Stimulated activated naive CD8-positive, alpha-beta T cell treated with anti-CD3 and anti-CD28 coated beads, Interleukin-15, amount 100 ng/mL, for 72 hours (primary cell): ENCODE data around the gene RNF213.
"Not testable (repeated sequence)": the region's sequence is repeated elsewhere in the genome, so short reads cannot be mapped to it uniquely, and the experiment has no call there.

Experiments used
- ATAC-seq: fragments of 150-1000 bp; cut with Tn5 transposase; 2 replicates; pipeline ENCODE4 v1.10.0; 2021; ENCODE audit warnings: mild to moderate bottlenecking, moderate library complexity
- DNase-seq, 2 donors: peaks; one replicate each; pipeline ENCODE4 v3.0.0; 2021 to 2022
- H3K27ac Mint-ChIP-seq, 2 donors: one replicate each; pipeline ENCODE4 v1.8.0; 2022; ENCODE audit warnings: mild to moderate bottlenecking in 2 of 2, mixed read lengths in 2 of 2, moderate library complexity in 2 of 2
- H3K27me3 Mint-ChIP-seq: one replicate; pipeline ENCODE4 v1.8.0; 2022; ENCODE audit warnings: mixed read lengths
- H3K4me1 Mint-ChIP-seq: one replicate; pipeline ENCODE4 v1.8.0; 2022; ENCODE audit warnings: mild to moderate bottlenecking, mixed read lengths
- H3K4me3 Mint-ChIP-seq, 2 donors: one replicate each; pipeline ENCODE4 v1.8.0; 2022; ENCODE audit warnings: mild to moderate bottlenecking in 2 of 2, mixed read lengths in 2 of 2, moderate library complexity in 1 of 2
- H3K9me3 Mint-ChIP-seq, 2 donors: one replicate each; pipeline ENCODE4 v1.8.0; 2022; ENCODE audit warnings: mixed read lengths in 2 of 2

The RNF213 gene

DNA sequence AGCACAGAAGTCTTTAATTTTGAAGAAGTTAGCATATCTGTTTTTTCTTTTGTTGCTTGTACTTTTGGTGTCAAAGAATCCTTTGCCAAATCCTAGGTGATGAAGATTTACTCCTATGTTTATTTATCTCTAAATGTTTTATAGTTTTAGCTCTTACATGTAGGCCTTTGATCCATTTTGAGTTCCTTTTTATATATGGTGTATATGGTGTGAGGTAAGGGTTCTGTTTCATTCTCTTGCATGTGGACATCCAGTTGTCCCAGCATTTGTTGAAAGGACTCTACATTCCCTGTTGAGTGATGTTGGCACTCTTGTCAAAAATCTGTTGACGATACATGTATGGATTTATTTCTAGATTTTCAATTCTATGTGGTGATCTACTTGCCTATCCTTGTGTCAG lies 62.2 kb downstream of the RNF213 start:
- no peaks in the 10 kb centered on the region for H3K9me3 Mint-ChIP-seq
- no peak overlapping the region for H3K4me3 Mint-ChIP-seq
- H3K4me1 Mint-ChIP-seq, result peaks cover under 1% of the 10 kb centered on the region
- H3K27me3 Mint-ChIP-seq, result no peaks in the 10 kb centered on the region
- DNase-seq (no peak), ATAC-seq (no peak)
- peak overlapping the region in 1 of 2 donors; percentile 86 for H3K27ac Mint-ChIP-seq

DNA sequence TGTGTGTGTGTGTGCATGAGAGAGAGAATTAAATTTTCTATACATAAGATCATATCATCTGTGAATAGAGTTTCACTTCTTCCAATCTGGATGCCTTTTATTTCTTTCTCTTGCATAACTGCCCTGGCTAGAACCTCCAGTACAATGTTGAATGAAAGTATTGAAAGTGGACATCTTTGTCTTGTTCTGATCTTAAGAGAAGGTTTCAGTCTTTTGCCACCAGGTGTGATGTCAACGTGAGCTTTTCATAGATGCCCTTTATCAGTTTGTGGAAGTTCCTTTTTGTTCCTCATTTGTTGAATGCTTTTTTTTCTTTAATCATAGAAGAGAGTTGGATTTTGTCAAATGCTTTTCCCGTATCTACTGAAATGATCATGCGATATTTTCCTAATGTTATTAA lies 63.3 kb downstream of the RNF213 start:
- no peak overlapping the region for H3K27ac Mint-ChIP-seq
- no peaks in the 10 kb centered on the region for H3K27me3 Mint-ChIP-seq

DNA sequence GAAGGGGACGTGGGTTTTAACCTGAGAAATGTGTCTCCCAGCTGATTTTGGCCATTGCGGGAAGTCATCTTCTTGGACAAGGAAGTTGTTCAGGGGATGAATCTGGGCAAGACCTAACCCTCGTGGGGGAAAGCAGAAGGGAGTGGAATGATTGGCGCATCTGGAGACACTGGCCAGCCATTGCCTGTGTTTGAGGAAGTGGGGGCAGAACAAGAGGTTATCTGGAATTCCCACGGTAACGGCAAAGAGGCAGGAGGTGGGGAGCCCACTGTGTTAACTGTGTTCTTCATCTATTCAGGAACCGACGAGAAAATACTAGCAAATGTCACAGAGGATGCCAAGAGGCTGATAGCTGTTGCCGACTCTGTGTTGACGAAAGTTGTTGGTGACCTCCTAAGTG lies 66.9 kb downstream of the RNF213 start:
- ATAC-seq (no peak), DNase-seq (no peak)
- peak overlapping the region in 1 of 2 donors; percentile 71 for H3K27ac Mint-ChIP-seq
- H3K4me1 Mint-ChIP-seq, result peaks cover 14% of the 10 kb centered on the region
- H3K9me3 Mint-ChIP-seq, result no peaks in the 10 kb centered on the region
- H3K4me3 Mint-ChIP-seq, result no peak overlapping the region
- H3K27me3 Mint-ChIP-seq, result no peaks in the 10 kb centered on the region

More for the DNA sequence above, 63.3 kb downstream of the RNF213 start:
- ATAC-seq (no peak), DNase-seq (no peak)
- Mint-ChIP-seq H3K4me1 (peaks cover 11% of the 10 kb centered on the region), H3K4me3 (no peak overlapping the region), H3K9me3 (no peaks in the 10 kb centered on the region)

DNA sequence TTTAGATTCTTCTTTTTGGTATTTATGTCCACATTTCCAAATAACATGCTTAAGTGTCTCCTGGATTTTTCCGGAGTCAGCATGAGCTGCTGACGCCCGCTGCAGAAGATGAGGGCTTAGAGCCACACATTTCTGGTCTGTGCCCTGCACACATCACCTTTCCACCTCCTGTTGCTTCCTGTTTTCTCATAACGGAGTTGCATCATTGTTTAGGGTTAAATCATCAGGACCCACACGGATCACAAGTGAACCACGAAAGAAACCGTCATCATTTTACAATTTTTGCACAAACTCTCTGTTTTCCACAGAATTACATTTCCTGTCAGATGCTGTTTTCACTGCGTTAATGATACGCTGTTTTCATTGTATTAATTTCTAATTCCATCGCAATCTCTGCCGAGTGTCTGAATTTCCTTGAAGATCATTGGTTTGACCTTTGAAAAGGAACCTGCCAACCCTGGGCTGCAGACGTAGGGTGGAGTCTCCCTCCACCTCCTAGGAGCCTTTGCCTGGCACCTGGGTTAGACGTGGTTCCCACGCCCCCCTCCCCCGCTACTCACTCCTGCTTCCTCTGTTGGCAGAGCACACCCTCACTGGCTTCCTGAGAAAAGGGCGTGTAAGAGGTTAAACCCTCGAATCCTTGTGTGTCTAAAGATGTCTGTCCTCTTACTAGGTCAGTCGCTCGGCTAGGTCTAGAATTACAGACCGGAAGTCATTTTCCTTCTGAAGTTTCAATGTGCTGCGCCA lies 68.2 kb downstream of the RNF213 start:
- DNase-seq (no peak), ATAC-seq (no peak)
- H3K27me3 Mint-ChIP-seq, result no peaks in the 10 kb centered on the region
- H3K4me3 Mint-ChIP-seq, result no peak overlapping the region
- H3K27ac Mint-ChIP-seq, result peak overlapping the region; percentile 50 to 89
- no peaks in the 10 kb centered on the region for H3K9me3 Mint-ChIP-seq
- H3K4me1 Mint-ChIP-seq, result peaks cover 14% of the 10 kb centered on the region

DNA sequence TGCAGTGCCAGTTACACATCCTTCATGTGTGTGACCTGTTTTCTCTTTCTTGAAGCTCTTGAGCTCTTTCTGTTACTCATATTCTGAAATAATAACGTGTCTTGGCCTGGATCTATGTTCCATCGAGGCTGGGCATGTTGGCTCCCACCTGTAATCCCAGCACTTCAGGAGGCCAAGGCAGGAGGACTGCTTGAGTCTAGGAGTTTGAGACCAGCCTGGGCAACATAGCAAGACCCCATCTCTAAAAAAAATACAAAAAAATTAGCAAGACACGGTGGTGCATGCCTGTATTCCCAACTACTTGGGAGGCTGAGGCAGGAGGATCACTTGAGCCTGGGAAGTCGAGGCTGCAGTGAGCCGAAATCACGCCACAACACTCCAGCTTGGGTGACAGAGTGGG lies 68.8 kb downstream of the RNF213 start:
- Mint-ChIP-seq H3K4me1 (peaks cover 14% of the 10 kb centered on the region), H3K27ac (peak overlapping the region in 1 of 2 donors; percentile 78)
- not testable (repeated sequence) for H3K4me3 Mint-ChIP-seq, H3K27me3 Mint-ChIP-seq, DNase-seq, ATAC-seq, H3K9me3 Mint-ChIP-seq

DNA sequence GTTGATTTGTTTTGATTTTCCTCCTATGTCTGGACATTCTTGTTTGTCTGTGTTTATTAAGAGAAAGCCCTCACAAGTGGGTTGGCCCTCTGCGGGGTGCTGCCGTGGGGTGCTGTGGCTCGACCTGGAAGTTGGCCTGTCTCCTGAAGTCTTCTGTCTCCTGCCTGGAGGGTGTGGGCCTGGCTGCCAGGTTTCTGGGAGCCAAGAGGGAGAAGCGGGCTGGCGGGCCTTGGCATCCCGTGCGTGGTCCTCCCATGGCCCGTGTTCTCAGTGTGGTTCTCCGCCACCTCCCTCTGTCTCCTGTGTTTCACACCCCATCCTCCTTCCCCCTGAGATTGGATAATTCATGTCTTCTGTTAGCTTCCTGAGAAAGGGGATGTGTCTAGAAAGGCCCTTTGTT lies 69.6 kb downstream of the RNF213 start:
- no peak for ATAC-seq
- H3K9me3 Mint-ChIP-seq, result no peaks in the 10 kb centered on the region
- no peak overlapping the region for H3K4me3 Mint-ChIP-seq
- H3K4me1 Mint-ChIP-seq, result peaks cover 14% of the 10 kb centered on the region
- H3K27ac Mint-ChIP-seq, result peak overlapping the region; percentile 60 to 62
- DNase-seq, result no peak
- H3K27me3 Mint-ChIP-seq, result no peaks in the 10 kb centered on the region

DNA sequence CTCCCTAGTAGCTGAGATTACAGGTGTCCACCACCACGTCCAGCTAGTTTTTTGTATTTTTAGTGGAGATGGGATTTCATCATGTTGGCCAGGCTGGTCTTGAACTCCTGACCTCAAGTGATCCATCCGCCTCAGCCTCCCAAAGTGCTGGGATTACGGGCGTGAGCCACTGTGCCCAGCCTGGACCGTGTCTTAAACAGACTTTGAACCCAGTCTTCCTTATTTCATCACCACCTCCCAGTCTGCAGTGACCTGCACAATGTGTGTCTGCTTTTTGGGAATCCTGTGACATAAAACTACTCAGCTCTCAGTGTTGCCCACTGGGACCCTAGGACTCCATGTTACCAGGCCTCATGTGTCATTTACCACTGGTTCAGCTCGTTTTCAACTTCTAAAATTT lies 70.3 kb downstream of the RNF213 start:
- H3K9me3 Mint-ChIP-seq, H3K4me3 Mint-ChIP-seq, DNase-seq, ATAC-seq, H3K27me3 Mint-ChIP-seq: not testable (repeated sequence)
- peak overlapping the region in 1 of 2 donors; percentile 52 for H3K27ac Mint-ChIP-seq
- H3K4me1 Mint-ChIP-seq, result peaks cover 14% of the 10 kb centered on the region

DNA sequence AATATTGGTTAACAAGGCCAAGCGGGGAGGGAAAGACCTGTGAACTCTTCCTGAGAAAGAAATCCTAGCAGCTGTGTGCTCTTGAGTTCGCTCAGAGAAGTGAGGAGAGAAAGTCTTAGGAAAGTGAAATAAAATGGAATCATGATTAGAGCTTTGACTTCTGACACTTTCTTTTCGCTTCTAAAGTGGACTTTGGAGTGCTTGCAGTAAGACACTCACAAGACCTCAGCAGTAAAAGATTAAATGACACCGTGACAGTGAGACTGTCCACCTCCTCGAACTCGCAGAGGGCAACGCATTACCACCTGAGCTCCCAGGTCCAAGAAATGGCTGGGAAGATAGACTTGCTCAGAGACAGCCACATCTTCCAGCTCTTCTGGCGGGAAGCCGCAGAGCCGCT lies 71.2 kb downstream of the RNF213 start:
- no peaks in the 10 kb centered on the region for H3K9me3 Mint-ChIP-seq
- H3K4me3 Mint-ChIP-seq, result no peak overlapping the region
- DNase-seq, result no peak
- peaks cover 14% of the 10 kb centered on the region for H3K4me1 Mint-ChIP-seq
- no peaks in the 10 kb centered on the region for H3K27me3 Mint-ChIP-seq
- H3K27ac Mint-ChIP-seq, result no peak overlapping the region
- ATAC-seq, result no peak

DNA sequence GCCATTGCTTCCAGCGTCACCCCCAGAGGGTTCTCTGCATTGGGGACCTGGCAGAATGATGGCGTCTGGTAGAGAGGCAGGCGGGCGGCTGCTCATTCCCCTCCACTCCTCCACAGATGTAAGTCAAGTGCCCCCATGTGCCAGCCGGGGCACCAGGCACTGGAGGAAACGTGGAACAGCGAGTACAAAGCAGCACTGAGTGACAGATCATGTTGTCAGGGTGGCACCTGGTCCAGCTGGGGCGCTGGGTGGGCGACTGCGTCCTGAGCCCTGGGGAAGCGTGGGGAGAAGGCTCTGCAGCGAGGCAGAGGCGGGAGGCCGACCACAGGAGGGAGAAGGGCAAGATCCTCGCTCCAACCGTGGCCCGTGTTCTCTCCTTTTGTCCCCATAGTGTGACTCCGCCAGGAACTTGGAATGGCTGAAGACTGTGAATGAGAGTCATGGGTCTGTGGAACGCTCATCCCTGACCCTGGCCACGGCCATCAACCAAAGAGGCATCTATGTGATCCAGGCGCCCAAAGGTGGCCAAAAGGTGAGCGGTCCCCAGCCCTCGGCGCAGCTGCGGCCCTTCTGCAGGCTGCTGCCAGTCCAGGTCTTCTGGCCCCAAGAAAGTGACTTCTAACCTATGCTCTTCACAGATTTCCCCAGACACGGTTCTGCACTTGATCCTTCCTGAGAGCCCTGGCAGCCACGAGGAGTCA lies 76.7 kb downstream of the RNF213 start:
- DNase-seq, result no peak
- H3K27ac Mint-ChIP-seq, result peak overlapping the region; percentile 26 to 82
- H3K4me3 Mint-ChIP-seq, result no peak overlapping the region
- no peaks in the 10 kb centered on the region for H3K27me3 Mint-ChIP-seq
- H3K4me1 Mint-ChIP-seq, result no peaks in the 10 kb centered on the region
- no peaks in the 10 kb centered on the region for H3K9me3 Mint-ChIP-seq
- ATAC-seq, result no peak

DNA sequence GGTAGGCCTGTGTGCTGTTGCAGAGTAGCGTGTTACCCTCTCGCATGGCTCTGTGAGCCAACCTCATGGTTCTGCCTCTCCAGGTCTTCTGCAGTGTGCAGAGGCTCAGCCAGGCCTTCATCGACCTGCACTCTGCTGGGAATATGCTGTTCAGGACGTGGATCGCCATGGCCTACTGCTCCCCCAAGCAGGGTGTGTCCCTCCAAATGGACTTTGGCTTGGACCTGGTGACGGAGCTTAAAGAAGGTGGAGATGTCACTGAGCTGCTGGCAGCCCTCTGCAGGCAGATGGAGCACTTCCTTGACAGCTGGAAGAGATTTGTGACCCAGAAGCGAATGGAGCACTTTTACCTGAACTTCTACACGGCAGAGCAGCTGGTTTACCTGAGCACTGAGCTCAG lies 78.5 kb downstream of the RNF213 start:
- H3K27me3 Mint-ChIP-seq, result no peaks in the 10 kb centered on the region
- ATAC-seq (no peak), DNase-seq (no peak)
- no peaks in the 10 kb centered on the region for H3K9me3 Mint-ChIP-seq
- H3K4me1 Mint-ChIP-seq, result no peaks in the 10 kb centered on the region
- peak overlapping the region in 1 of 2 donors; percentile 72 for H3K27ac Mint-ChIP-seq
- no peak overlapping the region for H3K4me3 Mint-ChIP-seq

DNA sequence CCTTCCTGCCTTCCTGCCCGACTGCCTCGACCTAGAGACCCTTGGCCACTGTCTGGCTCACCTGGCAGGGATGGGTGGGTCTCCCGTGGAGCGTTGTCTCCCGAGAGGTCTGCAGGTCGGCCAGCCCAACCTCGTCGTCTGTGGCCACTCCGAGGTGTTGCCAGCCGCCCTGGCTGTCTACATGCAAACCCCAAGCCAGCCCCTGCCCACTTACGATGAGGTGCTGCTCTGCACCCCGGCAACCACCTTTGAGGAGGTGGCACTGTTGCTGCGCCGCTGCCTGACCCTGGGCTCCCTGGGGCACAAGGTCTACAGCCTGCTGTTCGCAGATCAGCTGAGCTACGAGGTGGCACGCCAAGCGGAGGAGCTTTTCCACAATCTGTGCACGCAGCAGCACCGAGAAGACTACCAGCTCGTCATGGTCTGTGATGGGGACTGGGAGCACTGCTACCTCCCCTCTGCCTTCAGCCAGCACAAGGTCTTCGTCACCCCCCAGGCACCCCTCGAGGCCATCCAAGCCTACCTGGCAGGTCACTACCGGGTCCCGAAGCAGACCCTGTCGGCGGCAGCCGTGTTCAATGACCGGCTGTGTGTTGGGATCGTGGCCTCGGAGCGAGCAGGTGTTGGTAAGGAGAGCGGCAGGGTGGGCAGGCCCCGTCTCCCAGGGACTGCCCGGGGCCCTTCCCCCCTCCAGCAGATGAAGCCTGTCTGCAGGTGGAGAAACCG lies 79.2 kb downstream of the RNF213 start:
- no peaks in the 10 kb centered on the region for H3K9me3 Mint-ChIP-seq
- peak overlapping the region in 1 of 2 donors; percentile 72 for H3K27ac Mint-ChIP-seq
- no peaks in the 10 kb centered on the region for H3K4me1 Mint-ChIP-seq
- H3K4me3 Mint-ChIP-seq, result no peak overlapping the region
- H3K27me3 Mint-ChIP-seq, result no peaks in the 10 kb centered on the region
- ATAC-seq, result no peak
- no peak for DNase-seq

DNA sequence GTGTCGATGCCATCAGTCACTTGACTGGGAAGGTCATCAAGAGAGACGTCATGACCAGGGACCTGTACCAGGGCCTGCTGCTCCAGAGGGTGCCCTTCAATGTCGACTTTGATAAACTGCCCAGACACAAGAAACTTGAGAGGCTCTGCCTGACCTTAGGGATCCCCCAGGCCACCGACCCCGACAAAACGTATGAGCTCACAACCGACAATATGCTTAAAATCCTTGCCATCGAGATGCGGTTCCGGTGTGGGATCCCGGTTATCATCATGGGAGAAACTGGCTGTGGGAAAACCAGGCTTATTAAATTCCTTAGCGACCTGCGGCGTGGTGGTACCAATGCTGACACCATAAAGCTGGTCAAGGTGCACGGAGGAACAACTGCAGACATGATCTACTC lies 84.7 kb downstream of the RNF213 start:
- H3K27ac Mint-ChIP-seq, result no peak overlapping the region
- no peak for ATAC-seq
- no peaks in the 10 kb centered on the region for H3K9me3 Mint-ChIP-seq
- DNase-seq, result no peak
- H3K4me1 Mint-ChIP-seq, result peaks cover 26% of the 10 kb centered on the region
- H3K4me3 Mint-ChIP-seq, result no peak overlapping the region
- no peaks in the 10 kb centered on the region for H3K27me3 Mint-ChIP-seq

DNA sequence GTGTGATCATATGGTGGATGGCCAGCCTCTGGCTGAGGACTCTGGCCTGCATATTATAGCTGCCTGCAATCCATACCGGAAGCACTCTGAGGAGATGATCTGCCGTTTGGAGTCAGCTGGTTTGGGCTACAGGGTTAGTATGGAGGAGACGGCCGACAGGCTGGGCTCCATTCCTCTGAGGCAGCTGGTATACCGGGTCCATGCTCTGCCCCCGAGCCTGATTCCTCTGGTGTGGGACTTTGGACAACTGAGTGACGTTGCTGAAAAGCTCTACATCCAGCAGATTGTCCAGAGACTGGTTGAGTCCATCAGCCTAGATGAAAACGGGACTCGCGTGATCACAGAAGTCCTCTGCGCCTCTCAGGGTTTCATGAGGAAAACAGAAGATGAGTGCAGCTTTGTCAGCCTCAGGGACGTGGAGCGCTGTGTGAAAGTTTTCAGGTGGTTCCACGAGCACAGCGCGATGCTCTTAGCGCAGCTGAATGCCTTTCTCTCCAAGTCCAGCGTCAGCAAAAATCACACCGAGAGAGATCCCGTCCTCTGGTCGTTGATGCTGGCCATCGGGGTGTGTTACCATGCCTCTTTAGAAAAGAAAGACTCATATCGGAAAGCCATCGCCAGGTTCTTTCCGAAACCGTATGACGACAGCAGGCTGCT lies 85.3 kb downstream of the RNF213 start:
- no peak overlapping the region for H3K27ac Mint-ChIP-seq
- no peaks in the 10 kb centered on the region for H3K9me3 Mint-ChIP-seq
- H3K27me3 Mint-ChIP-seq, result no peaks in the 10 kb centered on the region
- no peak for DNase-seq
- peaks cover 26% of the 10 kb centered on the region for H3K4me1 Mint-ChIP-seq
- H3K4me3 Mint-ChIP-seq, result no peak overlapping the region
- ATAC-seq, result no peak

DNA sequence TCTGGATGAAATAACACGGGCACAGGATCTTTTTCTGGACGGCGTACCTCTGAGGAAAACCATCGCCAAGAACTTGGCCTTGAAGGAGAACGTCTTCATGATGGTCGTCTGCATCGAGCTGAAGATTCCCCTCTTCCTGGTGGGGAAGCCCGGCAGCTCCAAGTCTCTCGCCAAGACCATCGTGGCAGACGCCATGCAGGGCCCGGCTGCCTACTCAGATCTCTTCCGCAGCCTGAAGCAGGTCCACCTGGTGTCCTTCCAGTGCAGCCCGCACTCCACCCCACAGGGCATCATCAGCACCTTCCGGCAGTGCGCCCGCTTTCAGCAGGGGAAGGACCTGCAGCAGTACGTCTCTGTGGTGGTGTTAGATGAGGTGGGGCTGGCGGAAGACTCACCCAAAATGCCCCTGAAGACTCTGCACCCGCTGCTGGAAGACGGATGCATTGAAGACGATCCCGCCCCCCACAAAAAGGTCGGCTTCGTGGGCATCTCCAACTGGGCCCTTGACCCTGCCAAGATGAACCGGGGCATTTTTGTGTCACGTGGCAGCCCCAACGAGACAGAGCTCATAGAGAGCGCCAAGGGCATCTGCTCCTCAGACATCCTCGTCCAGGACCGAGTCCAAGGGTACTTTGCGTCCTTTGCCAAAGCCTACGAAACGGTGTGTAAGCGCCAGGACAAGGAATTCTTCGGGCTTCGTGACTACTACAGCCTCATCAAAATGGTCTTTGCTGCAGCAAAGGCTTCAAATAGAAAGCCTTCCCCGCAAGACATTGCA lies 86.0 kb downstream of the RNF213 start:
- no peaks in the 10 kb centered on the region for H3K27me3 Mint-ChIP-seq
- no peak overlapping the region for H3K4me3 Mint-ChIP-seq
- H3K27ac Mint-ChIP-seq, result peak overlapping the region in 1 of 2 donors; percentile 42
- no peaks in the 10 kb centered on the region for H3K9me3 Mint-ChIP-seq
- DNase-seq (no peak), ATAC-seq (no peak)
- peaks cover 26% of the 10 kb centered on the region for H3K4me1 Mint-ChIP-seq

DNA sequence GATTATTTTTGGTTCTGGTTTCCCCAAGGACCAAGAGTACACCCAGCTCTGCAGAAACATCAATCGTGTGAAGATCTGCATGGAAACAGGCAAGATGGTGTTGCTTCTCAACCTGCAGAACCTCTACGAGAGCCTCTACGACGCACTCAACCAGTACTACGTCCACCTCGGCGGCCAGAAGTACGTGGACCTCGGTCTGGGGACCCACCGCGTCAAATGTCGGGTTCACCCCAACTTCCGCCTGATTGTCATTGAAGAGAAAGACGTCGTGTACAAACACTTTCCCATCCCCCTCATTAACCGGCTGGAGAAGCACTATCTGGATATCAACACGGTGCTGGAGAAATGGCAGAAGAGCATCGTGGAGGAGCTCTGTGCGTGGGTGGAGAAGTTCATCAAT lies 86.9 kb downstream of the RNF213 start:
- DNase-seq (no peak), ATAC-seq (no peak)
- Mint-ChIP-seq H3K9me3 (no peaks in the 10 kb centered on the region), H3K4me3 (no peak overlapping the region), H3K4me1 (peaks cover 26% of the 10 kb centered on the region), H3K27me3 (no peaks in the 10 kb centered on the region), H3K27ac (peak overlapping the region in 1 of 2 donors; percentile 83)
